Esophagus muscularis mucosa (tissue), 4 donors: ENCODE measurements around the gene SKI. TPM values are rescaled to one million over a fixed set of nuclear protein-coding genes. Genes with fewer than 3 reads are reported as not detected.
A peak's percentile ranks its signal among the peaks of the same experiment; 100 is the strongest.

ENCODE experiments used
- DNase-seq: peaks from one replicate; pipeline ENCODE4 v3.0.0-alpha.2; 2017; ENCODE audit errors: extremely low spot score
- H3K27ac ChIP-seq, 4 donors: fragments of 200-600 bp; sonication (generic); replicated peaks in 1 of 4; 1 replicate in 3 of 4; 2 replicates in 1 of 4; pipeline ENCODE4 v1.5.1; 2016 to 2019; ENCODE audit warnings: mild to moderate bottlenecking in 1 of 4
- H3K27me3 ChIP-seq, 4 donors: fragments of 200-600 bp; sonication (generic); one replicate each; pipeline versions ENCODE4 v1.5.1 to v1.6.0; 2016 to 2019
- H3K36me3 ChIP-seq, 4 donors: fragments of 200-600 bp; sonication (generic); one replicate each; pipeline ENCODE4 v1.5.1; 2016 to 2019
- H3K4me1 ChIP-seq, 4 donors: fragments of 200-600 bp; sonication (generic); one replicate each; pipeline ENCODE4 v1.5.1; 2016 to 2019
- H3K4me3 ChIP-seq, 4 donors: fragments of 200-600 bp; sonication (generic); 1 replicate in 2 of 4; 2 replicates in 2 of 4; pipeline ENCODE4 v1.5.1; 2016 to 2019; ENCODE audit warnings: mild to moderate bottlenecking in 4 of 4, moderate library complexity in 1 of 4
- H3K9me3 ChIP-seq, 4 donors: fragments of 200-600 bp; sonication (generic); 1 replicate in 3 of 4; 2 replicates in 1 of 4; pipeline ENCODE4 v1.5.1; 2016 to 2019
- CTCF ChIP-seq, 3 experiments: fragments of 200-600 bp in 2 of 3; fragments of 450-650 bp in 1 of 3; sonication (generic) in 2 of 3; IDR thresholded peaks; one replicate each; pipeline ENCODE4 v1.5.1; 2017 to 2019; ENCODE audit warnings: antibody characterized with exemption in 3 of 3, mild to moderate bottlenecking in 2 of 3, moderate library complexity in 1 of 3
- EP300 ChIP-seq: sonication (generic); formaldehyde crosslinking; IDR thresholded peaks from one replicate; pipeline ENCODE4 v1.6.1; 2017; ENCODE audit warnings: antibody characterized with exemption
- POLR2A ChIP-seq: fragments of 450-650 bp; IDR thresholded peaks from one replicate; pipeline ENCODE4 v1.6.1; 2017; ENCODE audit warnings: antibody characterized with exemption, moderate library complexity, mild to moderate bottlenecking, low read depth
- POLR2AphosphoS5 ChIP-seq, 2 donors: sonication (generic); formaldehyde crosslinking; IDR thresholded peaks; one replicate each; pipeline ENCODE4 v1.6.1; 2017; ENCODE audit warnings: antibody characterized with exemption in 2 of 2
- WGBS: methylation state at CpG from one replicate; pipeline ENCODE4 v1.1.5; 2018; 5-methylcytosine and 5-hydroxymethylcytosine counted together
- intact Hi-C: fragments of 100-400 bp; cut with DNase I; formaldehyde crosslinking; loops from one replicate; pipeline ENCODE4 v1.15.1; 2023
- total RNA-seq, 4 donors: library from RNA; depleted of rRNA; stranded (reverse); fragments of >200 nt; gene quantifications; one replicate each; pipeline versions ENCODE4 v1.1.0 to v1.2.1, GENCODE V29; 2016

SKI gene
- total RNA-seq, 4 donors from 2014 or later, result 70.1 to 190 (median 124) TPM

- intact Hi-C loops, result no loop called here
- WGBS, result 20% methylated on average over 1 of the region's 18 CpGs
Observed at GRCh38 chr1:2247760-2248126, 19.6 kb downstream of the SKI start.

GRCh38 chr1:2248127-2248826, 20.2 kb downstream of the SKI start:
- intact Hi-C loops, result no loop called here
- WGBS, result 74% methylated on average over 17 of the region's 21 CpGs

More at GRCh38 chr1:2247760-2248126, 19.6 kb downstream of the SKI start:
- H3K4me1 ChIP-seq, result peaks cover 92 to 95% (median 93%) of the 10 kb centered on the region in 4 donors
- peaks cover 0 to 5% (median 0%) of the 10 kb centered on the region in 4 donors for H3K9me3 ChIP-seq
- no peaks in the 10 kb centered on the region for H3K36me3 ChIP-seq
- H3K4me3 ChIP-seq, result peak overlapping the region in 3 of 4 donors; percentile 3 to 34 (median 33)
- no peak for TF ChIP-seq POLR2AphosphoS5 (IDR thresholded peaks at IDR 0.05)
- no peak for TF ChIP-seq CTCF (IDR thresholded peaks at IDR 0.05)
- no peak for TF ChIP-seq EP300
- H3K27ac ChIP-seq, result peak overlapping the region; percentile 43 to 56 (median 48)
- H3K27me3 ChIP-seq, result no peaks in the 10 kb centered on the region
- DNase-seq, result no peak

GRCh38 chr1:2248854-2249558, 20.9 kb downstream of the SKI start:
- intact Hi-C loops, result no loop called here
- Histone ChIP-seq H3K27me3 (no peaks in the 10 kb centered on the region), H3K27ac (peak overlapping the region; percentile 43 to 56 (median 48)), H3K9me3 (peaks cover 0 to 5% (median 0%) of the 10 kb centered on the region in 4 donors), H3K4me1 (peaks cover 91 to 95% (median 93%) of the 10 kb centered on the region in 4 donors), H3K4me3 (no peak overlapping the region), H3K36me3 (peaks cover 0 to 8% (median 2%) of the 10 kb centered on the region in 4 donors)
- TF ChIP-seq POLR2A, result no peak
- no peak for TF ChIP-seq CTCF (IDR thresholded peaks at IDR 0.05)
- no peak for TF ChIP-seq EP300
- TF ChIP-seq POLR2AphosphoS5 (IDR thresholded peaks at IDR 0.05), result no peak
- no peak for DNase-seq
- 71% methylated on average over 5 of the region's 24 CpGs for WGBS

More at GRCh38 chr1:2248127-2248826, 20.2 kb downstream of the SKI start:
- Histone ChIP-seq H3K9me3 (peaks cover 0 to 5% (median 0%) of the 10 kb centered on the region in 4 donors), H3K36me3 (peaks cover 0 to 3% (median 0%) of the 10 kb centered on the region in 4 donors), H3K27me3 (no peaks in the 10 kb centered on the region), H3K27ac (peak overlapping the region; percentile 43 to 56 (median 48)), H3K4me3 (peak overlapping the region in 3 of 4 donors; percentile 3 to 34 (median 33)), H3K4me1 (peaks cover 92 to 95% (median 93%) of the 10 kb centered on the region in 4 donors)
- DNase-seq, result no peak
- TF ChIP-seq EP300 (no peak), POLR2AphosphoS5 (IDR thresholded peaks at IDR 0.05) (no peak), CTCF (IDR thresholded peaks at IDR 0.05) (no peak), POLR2A (no peak)

GRCh38 chr1:2249559-2249906, 21.4 kb downstream of the SKI start:
- TF ChIP-seq POLR2A, result no peak
- no peak for TF ChIP-seq CTCF (IDR thresholded peaks at IDR 0.05)
- no peak for TF ChIP-seq POLR2AphosphoS5 (IDR thresholded peaks at IDR 0.05)
- TF ChIP-seq EP300, result no peak
- WGBS, result 56% methylated on average over 7 of the region's 8 CpGs
- Histone ChIP-seq H3K27me3 (no peaks in the 10 kb centered on the region), H3K36me3 (peaks cover 0 to 8% (median 4%) of the 10 kb centered on the region in 4 donors), H3K4me3 (no peak overlapping the region), H3K9me3 (peaks cover 0 to 5% (median 0%) of the 10 kb centered on the region in 4 donors), H3K4me1 (peaks cover 91 to 97% (median 94%) of the 10 kb centered on the region in 4 donors), H3K27ac (peak overlapping the region; percentile 42 to 56 (median 47))
- no peak for DNase-seq
- intact Hi-C loops, result no loop called here
